Activated CD4-positive, CD25-positive, alpha-beta regulatory T cell treated with anti-CD3 and anti-CD28 coated beads, Interleukin-2, amount 50 U/mL, for 24 hours (primary cell): ENCODE data around the gene TSPAN17.
"Not testable (repeated sequence)": the region's sequence is repeated elsewhere in the genome, so short reads cannot be mapped to it uniquely, and the experiment has no call there.

Experiments
- ATAC-seq, 2 donors: fragments of 150-1000 bp; cut with Tn5 transposase; one replicate each; pipeline ENCODE4 v1.10.0; 2021; ENCODE audit warnings: mild to moderate bottlenecking in 1 of 2, moderate library complexity in 1 of 2

The TSPAN17 gene

DNA sequence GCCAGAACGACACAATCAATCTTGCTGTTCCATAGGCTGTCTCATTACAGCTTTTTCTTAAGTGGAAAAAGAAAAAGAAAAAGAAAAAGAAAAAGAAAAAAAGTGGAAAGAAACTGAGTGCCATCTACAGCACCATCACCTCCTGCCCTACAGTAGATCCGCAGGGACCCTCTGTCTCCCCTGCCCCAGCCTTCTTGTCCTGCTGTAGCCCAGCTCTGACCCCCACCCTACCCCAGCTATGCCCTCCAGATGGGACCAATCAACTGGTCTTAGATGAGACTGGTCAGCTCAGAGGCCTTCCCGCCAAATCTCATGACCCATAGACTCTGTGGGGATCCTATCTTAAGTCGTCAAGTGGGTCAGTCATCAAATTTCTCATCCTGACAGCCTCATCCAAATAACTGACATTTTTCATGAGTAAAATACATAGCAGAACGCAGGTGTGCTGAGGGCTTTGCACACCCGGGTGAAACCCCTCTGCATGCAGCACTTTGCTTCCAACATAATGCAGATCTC, 34.8 kb downstream of the TSPAN17 start:
- ATAC-seq, result no peak

- ATAC-seq, result no peak
Measured at GRCh38 chr5:176685010-176685409, 37.7 kb downstream of the TSPAN17 start.

- ATAC-seq, result no peak
Measured at GRCh38 chr5:176687247-176687646, 40.0 kb downstream of the TSPAN17 start.

DNA sequence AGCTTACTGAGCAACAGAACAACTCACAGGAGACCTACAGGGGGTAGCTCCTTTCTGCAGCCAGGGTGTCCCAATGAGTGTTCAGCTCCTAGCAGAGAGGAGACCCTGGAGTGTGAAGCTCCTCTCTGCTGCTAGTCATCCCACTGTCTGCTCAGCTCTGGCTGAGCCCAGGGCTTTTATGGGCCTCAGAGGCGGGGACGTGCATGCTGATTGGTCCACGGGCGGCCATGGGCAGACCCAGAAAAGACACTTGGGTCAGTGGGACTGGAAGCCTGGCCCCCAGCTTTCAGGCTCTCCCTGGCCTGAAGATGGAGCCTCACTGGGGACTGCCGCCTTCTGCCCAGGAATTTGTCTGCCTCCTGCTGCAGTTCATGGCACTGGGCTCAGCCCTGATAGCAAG, 40.6 kb downstream of the TSPAN17 start:
- no peak for ATAC-seq

- no peak for ATAC-seq
Measured at GRCh38 chr5:176690911-176691310, 43.6 kb downstream of the TSPAN17 start.

- ATAC-seq, result no peak
Measured at GRCh38 chr5:176691524-176691923, 44.2 kb downstream of the TSPAN17 start.

DNA sequence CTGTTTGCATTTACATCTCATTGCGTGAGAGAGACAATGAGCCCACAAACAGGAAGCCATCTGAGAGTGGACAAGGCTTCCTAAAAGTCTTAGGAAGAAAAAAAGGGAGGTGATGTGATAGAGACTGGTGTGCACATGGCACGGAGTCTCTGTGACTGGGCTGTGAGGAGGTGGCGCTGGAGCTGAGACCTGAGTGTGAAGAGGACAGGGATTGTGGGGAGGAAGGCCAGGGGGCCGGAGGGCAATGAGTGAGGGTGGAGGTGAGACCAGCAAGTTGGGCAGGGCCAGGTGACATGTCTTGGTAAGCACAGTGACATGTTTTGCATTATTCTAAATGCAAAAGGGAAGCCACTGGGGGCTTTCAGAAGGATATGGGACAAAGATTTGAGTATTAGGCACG, 45.0 kb downstream of the TSPAN17 start:
- ATAC-seq, result no peak

GRCh38 chr5:176692839-176693476, 45.7 kb downstream of the TSPAN17 start:
- ATAC-seq, result no peak

GRCh38 chr5:176693477-176693851, 46.2 kb downstream of the TSPAN17 start:
- no peak for ATAC-seq

DNA sequence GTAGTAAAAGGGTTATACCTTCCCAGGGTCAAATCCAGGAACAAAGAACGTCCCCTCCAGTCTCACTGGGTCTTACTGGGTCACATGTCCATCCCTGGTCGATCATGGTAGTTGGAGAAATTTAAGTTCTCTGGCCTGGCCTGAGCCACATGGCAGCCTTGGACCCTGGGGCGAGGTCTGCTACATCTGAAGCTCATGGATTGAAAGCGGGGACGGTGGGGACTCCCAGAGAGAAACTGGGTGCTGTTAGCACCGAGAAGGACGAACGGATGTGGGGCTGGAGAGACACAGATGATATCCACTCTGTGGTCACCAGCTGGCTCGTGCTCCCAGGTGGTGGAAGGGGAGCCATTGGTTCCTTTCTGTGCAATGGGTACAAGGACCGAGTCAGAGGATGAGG, 46.9 kb downstream of the TSPAN17 start:
- ATAC-seq, result no peak

DNA sequence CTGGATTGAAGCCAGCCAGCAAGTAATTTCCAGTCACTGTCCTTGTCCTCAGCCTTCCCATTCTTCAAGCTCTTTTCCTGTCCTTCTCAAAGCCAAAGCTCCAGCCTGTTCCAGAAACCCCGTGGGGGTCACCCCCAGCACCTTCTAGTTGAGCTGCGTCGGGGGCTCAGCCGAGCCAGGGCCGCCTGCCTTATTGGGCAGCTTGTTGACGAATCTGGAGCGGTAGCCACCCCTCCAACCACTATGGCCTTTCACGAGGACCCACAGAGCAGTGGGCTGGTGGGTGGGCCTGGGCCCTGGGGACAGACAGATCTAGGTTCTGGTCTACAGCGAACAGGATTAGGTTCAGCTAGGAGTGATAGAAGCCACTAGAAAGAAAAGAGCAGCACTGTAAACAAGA, 47.3 kb downstream of the TSPAN17 start:
- ATAC-seq, result no peak

DNA sequence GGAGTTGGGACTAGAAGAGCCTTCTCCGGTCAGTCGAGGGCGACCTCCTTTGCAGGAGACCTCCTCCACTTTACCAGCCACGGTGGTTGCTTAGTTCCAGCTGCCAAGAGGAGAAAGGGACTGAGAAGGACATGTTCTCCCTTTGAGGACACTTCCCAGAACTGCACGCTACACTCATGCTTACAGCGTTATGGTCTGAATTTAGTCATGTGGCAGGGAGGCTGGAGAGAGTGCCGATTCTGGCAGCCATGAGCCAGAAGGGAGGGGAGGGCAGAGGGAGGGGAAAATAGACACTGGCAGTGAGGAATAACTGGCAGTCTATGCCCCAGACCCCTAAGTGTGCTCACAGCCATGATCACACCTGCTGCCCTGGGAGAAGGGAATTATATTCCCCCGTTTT, 47.8 kb downstream of the TSPAN17 start:
- no peak for ATAC-seq

DNA sequence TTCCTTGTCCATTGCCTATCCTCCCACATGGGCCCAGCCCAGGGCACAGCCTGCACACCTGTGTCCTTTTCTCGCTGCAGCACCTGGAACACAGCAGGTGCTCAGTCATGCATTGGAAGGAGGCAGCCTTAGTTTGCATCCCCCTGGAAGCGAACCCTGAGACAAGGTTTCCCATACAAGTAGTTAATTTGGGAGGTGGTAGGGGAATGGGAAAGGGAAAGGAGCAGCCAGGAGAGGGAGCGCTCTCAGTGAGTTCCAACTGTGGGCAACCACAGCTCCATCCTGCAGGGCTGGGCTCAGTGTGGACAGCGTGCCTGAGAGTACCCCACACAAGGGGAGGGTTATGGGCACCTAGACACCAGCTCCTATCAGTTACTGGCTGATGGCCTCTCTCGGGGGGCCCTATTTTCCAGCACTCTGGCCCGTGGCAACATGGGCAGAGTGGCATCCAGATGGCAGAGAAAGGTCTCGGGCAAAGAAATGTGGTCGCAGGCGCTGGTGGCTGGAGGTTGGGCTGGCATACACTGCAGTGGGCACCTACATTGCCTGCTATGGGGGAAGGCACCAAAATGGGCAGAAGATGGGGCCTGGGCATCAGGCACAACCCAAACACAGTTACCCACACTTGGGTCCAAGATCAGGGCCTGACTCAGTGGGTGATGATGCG, 50.1 kb downstream of the TSPAN17 start:
- ATAC-seq, result no peak

- no peak for ATAC-seq
Measured at GRCh38 chr5:176697934-176698538, 50.8 kb downstream of the TSPAN17 start.

DNA sequence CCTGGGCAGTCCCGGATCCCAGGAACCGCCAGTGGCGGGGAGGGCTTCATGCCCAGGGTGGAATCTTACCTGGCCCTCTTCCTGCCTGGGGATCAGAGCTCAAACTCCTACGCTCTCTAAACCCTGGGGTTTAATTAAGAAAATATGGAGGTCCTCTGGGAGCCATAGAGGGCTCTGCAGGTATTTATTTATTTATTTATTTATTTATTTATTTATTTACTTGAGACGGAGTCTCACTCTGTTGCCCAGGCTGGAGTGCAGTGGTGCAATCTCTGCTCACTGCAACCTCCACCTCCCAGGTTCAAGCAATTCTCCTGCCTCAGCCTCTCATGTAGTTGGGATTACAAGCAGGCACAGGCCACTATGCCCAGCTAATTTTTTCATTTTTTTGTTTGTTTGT, 52.2 kb downstream of the TSPAN17 start:
- not testable (repeated sequence) for ATAC-seq

GRCh38 chr5:176700239-176700847, 53.1 kb downstream of the TSPAN17 start:
- no peak for ATAC-seq

- ATAC-seq, result no peak
Measured at GRCh38 chr5:176702671-176703641, 55.7 kb downstream of the TSPAN17 start.

DNA sequence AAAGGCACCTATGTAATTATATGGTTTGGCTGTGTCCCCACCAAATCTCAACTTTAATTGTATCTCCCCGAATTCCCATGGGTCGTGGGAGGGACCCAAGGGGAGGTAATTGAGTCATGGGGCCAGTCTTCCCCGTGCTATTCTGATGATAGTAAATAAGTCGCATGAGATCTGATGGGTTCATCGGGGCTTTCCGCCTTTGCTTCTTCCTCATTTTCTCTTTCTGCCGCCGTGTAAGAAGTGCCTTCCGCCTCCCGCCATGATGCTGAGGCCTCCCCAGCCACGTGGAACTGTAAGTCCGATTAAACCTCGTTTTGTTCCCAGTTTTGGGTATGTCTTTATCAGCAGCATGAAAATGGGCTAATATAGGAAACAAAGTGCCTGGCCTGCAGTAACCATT, 56.6 kb downstream of the TSPAN17 start:
- no peak for ATAC-seq

DNA sequence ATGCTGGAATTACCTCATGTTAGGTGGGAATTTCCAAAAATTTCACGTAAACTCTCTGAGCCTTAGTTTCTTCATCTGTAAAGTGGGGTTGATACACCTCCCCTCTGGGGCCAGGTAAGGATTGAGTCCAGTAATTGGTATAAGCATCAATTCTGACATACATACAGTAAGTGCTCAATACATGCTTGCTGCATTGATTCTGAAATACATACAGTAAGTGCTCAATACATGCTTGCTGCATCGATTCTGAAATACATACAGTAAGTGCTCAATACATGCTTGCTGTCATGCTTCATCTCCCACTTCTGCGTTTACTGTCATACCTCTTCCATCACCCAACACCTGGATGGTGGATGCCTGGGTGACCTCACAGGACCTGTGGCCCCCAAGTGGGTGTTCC, 57.1 kb downstream of the TSPAN17 start:
- no peak for ATAC-seq

- no peak for ATAC-seq
Measured at GRCh38 chr5:176704817-176705216, 57.5 kb downstream of the TSPAN17 start.
